Measurements from ENCODE around the gene JARID2. TPM values are rescaled to one million over a fixed set of nuclear protein-coding genes. Genes with fewer than 3 reads are reported as not detected.

The JARID2 gene
- total and polyA plus RNA-seq, 7 donors: 1.8 to 7.8 (median 6.1) TPM

DNA sequence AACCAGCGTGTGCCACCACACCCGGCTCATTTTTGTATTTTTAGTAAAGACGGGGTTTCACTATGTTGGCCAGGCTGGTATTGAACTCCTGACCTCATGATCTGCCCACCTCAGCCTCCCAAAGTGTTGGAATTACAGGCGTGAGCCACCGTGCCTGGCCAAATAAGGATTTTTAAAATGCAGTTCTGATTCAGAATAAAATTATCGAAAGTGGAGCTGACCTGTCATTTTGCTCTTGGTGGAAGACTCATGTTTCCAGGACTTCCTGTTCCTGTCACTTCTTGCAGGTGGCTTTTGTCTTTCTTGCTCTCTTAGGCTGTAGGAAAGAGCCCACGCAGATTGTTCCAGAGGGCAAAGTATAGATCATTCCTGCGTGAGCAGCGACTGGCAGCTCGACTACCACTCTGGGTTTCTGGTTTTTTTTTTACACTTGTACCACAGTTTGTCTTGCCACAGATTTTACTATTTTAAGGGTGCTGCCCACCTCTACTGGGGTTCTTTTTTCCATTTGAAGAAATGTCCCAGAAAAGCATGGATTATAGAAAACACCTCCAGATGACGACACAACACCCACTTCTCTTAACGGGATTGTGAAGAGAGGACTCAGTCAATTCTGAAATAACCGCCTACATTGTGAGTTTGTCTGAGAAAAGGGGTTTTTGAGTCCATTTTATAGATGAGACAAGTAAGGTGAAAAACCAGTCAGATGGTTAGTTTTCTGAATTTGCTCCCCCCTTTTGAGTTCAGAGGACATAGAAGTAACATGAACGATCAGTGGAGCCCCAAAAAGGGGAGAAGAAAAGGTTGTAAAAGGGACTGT lies 7.5 kb downstream of the JARID2 start:
- H3K4me3 ChIP-seq: no peak overlapping the region
- H3K27me3 ChIP-seq: no peaks in the 10 kb centered on the region
- TF ChIP-seq, protein P1, sequence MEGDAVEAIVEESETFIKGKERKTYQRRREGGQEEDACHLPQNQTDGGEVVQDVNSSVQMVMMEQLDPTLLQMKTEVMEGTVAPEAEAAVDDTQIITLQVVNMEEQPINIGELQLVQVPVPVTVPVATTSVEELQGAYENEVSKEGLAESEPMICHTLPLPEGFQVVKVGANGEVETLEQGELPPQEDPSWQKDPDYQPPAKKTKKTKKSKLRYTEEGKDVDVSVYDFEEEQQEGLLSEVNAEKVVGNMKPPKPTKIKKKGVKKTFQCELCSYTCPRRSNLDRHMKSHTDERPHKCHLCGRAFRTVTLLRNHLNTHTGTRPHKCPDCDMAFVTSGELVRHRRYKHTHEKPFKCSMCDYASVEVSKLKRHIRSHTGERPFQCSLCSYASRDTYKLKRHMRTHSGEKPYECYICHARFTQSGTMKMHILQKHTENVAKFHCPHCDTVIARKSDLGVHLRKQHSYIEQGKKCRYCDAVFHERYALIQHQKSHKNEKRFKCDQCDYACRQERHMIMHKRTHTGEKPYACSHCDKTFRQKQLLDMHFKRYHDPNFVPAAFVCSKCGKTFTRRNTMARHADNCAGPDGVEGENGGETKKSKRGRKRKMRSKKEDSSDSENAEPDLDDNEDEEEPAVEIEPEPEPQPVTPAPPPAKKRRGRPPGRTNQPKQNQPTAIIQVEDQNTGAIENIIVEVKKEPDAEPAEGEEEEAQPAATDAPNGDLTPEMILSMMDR (IDR thresholded peaks at IDR 0.05): no peak
- TF ChIP-seq POLR2AphosphoS5 (IDR thresholded peaks at IDR 0.05): peak in 1 of 4 donors; percentile 7
- no peaks in the 10 kb centered on the region for H3K36me3 ChIP-seq
- peaks cover 0 to 45% (median 38%) of the 10 kb centered on the region in 4 donors for H3K4me1 ChIP-seq
- intact Hi-C loops (cut with DNase I): loop anchor here (10.0 kb wide), 1 partner anchor 371 kb away; no protein-coding TSS in a partner anchor
- DNase-seq: no peak
- H3K9me3 ChIP-seq: no peaks in the 10 kb centered on the region
- 59 to 73% methylated on average over 14 of the region's 14 CpGs for WGBS, 2 donors
- H3K27ac ChIP-seq: no peak overlapping the region

GRCh38 chr6:15254070-15254975 lies 8.5 kb downstream of the JARID2 start:
- 85% methylated on average over 14 of the region's 14 CpGs for WGBS, 2 donors
- intact Hi-C loops (cut with DNase I): loop anchor here (10.0 kb wide), 1 partner anchor 370 kb away; no protein-coding TSS in a partner anchor

GRCh38 chr6:15255481-15255880 lies 9.6 kb downstream of the JARID2 start:
- TF ChIP-seq POLR2AphosphoS5 (IDR thresholded peaks at IDR 0.05) (no peak), POLR2A (IDR thresholded peaks at IDR 0.05) (no peak), EP300 (IDR thresholded peaks at IDR 0.05) (no peak)
- intact Hi-C loops (cut with DNase I): loop anchor here (10.0 kb wide), 1 partner anchor 369 kb away; no protein-coding TSS in a partner anchor
- H3K4me3 ChIP-seq: no peak overlapping the region
- H3K27ac ChIP-seq: no peak overlapping the region
- no peaks in the 10 kb centered on the region for H3K9me3 ChIP-seq
- no peak for DNase-seq
- peaks cover 0 to 56% (median 50%) of the 10 kb centered on the region in 4 donors for H3K4me1 ChIP-seq
- no peaks in the 10 kb centered on the region for H3K27me3 ChIP-seq
- WGBS, 2 donors: 54 to 61% methylated on average over 1 of the region's 1 CpG
- H3K36me3 ChIP-seq: no peaks in the 10 kb centered on the region

More at GRCh38 chr6:15254070-15254975, 8.5 kb downstream of the JARID2 start:
- Histone ChIP-seq H3K4me3 (no peak overlapping the region), H3K9me3 (no peaks in the 10 kb centered on the region), H3K36me3 (no peaks in the 10 kb centered on the region), H3K4me1 (peaks cover 0 to 49% (median 44%) of the 10 kb centered on the region in 4 donors), H3K27me3 (no peaks in the 10 kb centered on the region), H3K27ac (no peak overlapping the region)
- no peak for DNase-seq
- TF ChIP-seq EP300 (IDR thresholded peaks at IDR 0.05) (no peak), POLR2AphosphoS5 (IDR thresholded peaks at IDR 0.05) (no peak)
- TF ChIP-seq, protein P1 (IDR thresholded peaks at IDR 0.05): no peak

- no peak for DNase-seq
- Histone ChIP-seq H3K27ac (no peak overlapping the region), H3K36me3 (no peaks in the 10 kb centered on the region), H3K4me1 (peaks cover 0 to 61% (median 54%) of the 10 kb centered on the region in 4 donors), H3K27me3 (no peaks in the 10 kb centered on the region), H3K9me3 (no peaks in the 10 kb centered on the region), H3K4me3 (no peak overlapping the region)
- TF ChIP-seq POLR2AphosphoS5 (IDR thresholded peaks at IDR 0.05) (no peak), POLR2A (IDR thresholded peaks at IDR 0.05) (no peak), EP300 (IDR thresholded peaks at IDR 0.05) (no peak)
- TF ChIP-seq, protein P1 (IDR thresholded peaks at IDR 0.05): no peak
- 58 to 70% methylated on average over 4 of the region's 4 CpGs for WGBS, 2 donors
- intact Hi-C loops (cut with DNase I): loop anchor here (10.0 kb wide), 1 partner anchor 369 kb away; no protein-coding TSS in a partner anchor
Observed at GRCh38 chr6:15255909-15256395, 10.1 kb downstream of the JARID2 start.

All from sigmoid colon (tissue), 7 donors.